Stimulated activated CD8-positive, alpha-beta memory T cell treated with anti-CD3 and anti-CD28 coated beads, Interleukin-2, amount 100 ng/mL, for 48 hours (primary cell): ENCODE data around the gene CYP2J2.
"Not testable (repeated sequence)": the region's sequence is repeated elsewhere in the genome, so short reads cannot be mapped to it uniquely, and the experiment has no call there.

Experiments used
- DNase-seq, 2 donors: peaks; one replicate each; pipeline ENCODE4 v3.0.0-alpha.2; 2020; ENCODE audit warnings: low read depth in 2 of 2

CYP2J2 gene

GRCh38 chr1:59926381-59927123, at the start of gene CYP2J2:
Gene CYP2J2 (minus strand): TSS chr1:59926773. CDS start chr1:59926746, 27 bp downstream.
- peak in 1 of 2 donors; percentile 31 for DNase-seq

- DNase-seq: no peak
These were observed 47.1 kb upstream of the CYP2J2 start for GRCh38 chr1:59973719-59974118.

GRCh38 chr1:59972216-59972927, 45.8 kb upstream of the CYP2J2 start:
- no peak for DNase-seq

GRCh38 chr1:59971464-59971911, 44.9 kb upstream of the CYP2J2 start:
- peak; percentile 23 for DNase-seq

GRCh38 chr1:59969542-59970175, 43.1 kb upstream of the CYP2J2 start:
- not testable (repeated sequence) for DNase-seq

- not testable (repeated sequence) for DNase-seq
These were observed 42.2 kb upstream of the CYP2J2 start for GRCh38 chr1:59968746-59969145.

- DNase-seq: no peak
These were observed 41.2 kb upstream of the CYP2J2 start for GRCh38 chr1:59967780-59968179.

- DNase-seq: no peak
These were observed 40.6 kb upstream of the CYP2J2 start for GRCh38 chr1:59967141-59967697.

- DNase-seq: no peak
These were observed 25.5 kb upstream of the CYP2J2 start for GRCh38 chr1:59952065-59952464.

- DNase-seq: no peak
These were observed 23.1 kb upstream of the CYP2J2 start for GRCh38 chr1:59949648-59950047.

GRCh38 chr1:59948990-59949389, 22.4 kb upstream of the CYP2J2 start:
- no peak for DNase-seq

- peak in 1 of 2 donors; percentile 1 for DNase-seq
These were observed 20.7 kb upstream of the CYP2J2 start for GRCh38 chr1:59947047-59947938.

- DNase-seq: no peak
These were observed 19.2 kb upstream of the CYP2J2 start for GRCh38 chr1:59945790-59946189.

GRCh38 chr1:59939393-59939792, 12.8 kb upstream of the CYP2J2 start:
- no peak for DNase-seq

GRCh38 chr1:59937636-59938210, 11.2 kb upstream of the CYP2J2 start:
- DNase-seq: no peak

GRCh38 chr1:59936358-59936821, 9.8 kb upstream of the CYP2J2 start:
- DNase-seq: no peak

- DNase-seq: no peak
These were observed 2.4 kb upstream of the CYP2J2 start for GRCh38 chr1:59928996-59929395.

- no peak for DNase-seq
These were observed 640 bp upstream of the CYP2J2 start for GRCh38 chr1:59927213-59927612.

- DNase-seq: no peak
These were observed 1.9 kb downstream of the CYP2J2 start for GRCh38 chr1:59924653-59925052.

- DNase-seq: not testable (repeated sequence)
These were observed 5.2 kb downstream of the CYP2J2 start for GRCh38 chr1:59921258-59921899.
